Right atrium auricular region (tissue), 2 donors: Measurements from ENCODE around the gene ARHGEF17. TPM values are rescaled to one million over a fixed set of nuclear protein-coding genes. Genes with fewer than 3 reads are reported as not detected.

Source experiments
- DNase-seq: peaks from one replicate; pipeline ENCODE4 v3.0.0-alpha.2; 2019; ENCODE audit warnings: low spot score
- H3K27ac ChIP-seq, 2 donors: fragments of 200-600 bp; sonication (generic); 1 replicate in 1 of 2; 2 replicates in 1 of 2; pipeline ENCODE4 v1.5.1; 2016 to 2019
- H3K27me3 ChIP-seq, 2 donors: fragments of 200-600 bp; sonication (generic); one replicate each; pipeline versions ENCODE4 v1.5.1 to v1.6.0; 2017 to 2019
- H3K36me3 ChIP-seq: fragments of 200-600 bp; sonication (generic); one replicate; pipeline ENCODE4 v1.5.1; 2016
- H3K4me1 ChIP-seq, 2 donors: fragments of 200-600 bp; sonication (generic); one replicate each; pipeline versions ENCODE4 v1.5.1 to v1.6.0; 2017 to 2019
- H3K4me3 ChIP-seq, 2 donors: fragments of 200-600 bp; sonication (generic); 1 replicate in 1 of 2; 2 replicates in 1 of 2; pipeline ENCODE4 v1.5.1; 2017 to 2019; ENCODE audit warnings: mild to moderate bottlenecking in 1 of 2, moderate library complexity in 1 of 2
- H3K9me3 ChIP-seq, 2 donors: fragments of 200-600 bp; sonication (generic); one replicate each; pipeline ENCODE4 v1.5.1; 2019
- CTCF ChIP-seq, 2 donors: fragments of 200-600 bp; sonication (generic); IDR thresholded peaks; one replicate each; pipeline ENCODE4 v1.5.1; 2019; ENCODE audit warnings: antibody characterized with exemption in 2 of 2
- total RNA-seq, 2 donors: library from RNA; depleted of rRNA; stranded (reverse); fragments of >200 nt; gene quantifications; one replicate each; pipeline ENCODE4 v1.1.0, GENCODE V29; 2016

ARHGEF17 gene
- total RNA-seq, 2 donors from 2014 or later = 41.6 to 59.9 TPM

- Histone ChIP-seq H3K4me1 (peaks cover 0 to 84% of the 10 kb centered on the region in 2 donors), H3K36me3 (no peaks in the 10 kb centered on the region), H3K9me3 (no peaks in the 10 kb centered on the region), H3K27me3 (no peaks in the 10 kb centered on the region), H3K27ac (peak overlapping the region in 1 of 2 donors; percentile 49), H3K4me3 (no peak overlapping the region)
- DNase-seq = no peak
- no peak for TF ChIP-seq CTCF (IDR thresholded peaks at IDR 0.05)
Measured at GRCh38 chr11:73380331-73380730, 72.3 kb downstream of the ARHGEF17 start.

GRCh38 chr11:73380897-73381410 lies 72.9 kb downstream of the ARHGEF17 start:
- Histone ChIP-seq H3K27ac (peak overlapping the region in 1 of 2 donors; percentile 41), H3K4me1 (peaks cover 0 to 85% of the 10 kb centered on the region in 2 donors)

GRCh38 chr11:73381589-73381988 lies 73.5 kb downstream of the ARHGEF17 start:
- Histone ChIP-seq H3K27me3 (no peaks in the 10 kb centered on the region), H3K4me1 (peaks cover 0 to 83% of the 10 kb centered on the region in 2 donors), H3K36me3 (no peaks in the 10 kb centered on the region), H3K27ac (peak overlapping the region in 1 of 2 donors; percentile 41), H3K4me3 (no peak overlapping the region), H3K9me3 (no peaks in the 10 kb centered on the region)
- no peak for DNase-seq
- no peak for TF ChIP-seq CTCF (IDR thresholded peaks at IDR 0.05)

More at GRCh38 chr11:73380897-73381410, 72.9 kb downstream of the ARHGEF17 start:
- no peak for TF ChIP-seq CTCF (IDR thresholded peaks at IDR 0.05)
- no peak for DNase-seq
- Histone ChIP-seq H3K9me3 (no peaks in the 10 kb centered on the region), H3K4me3 (no peak overlapping the region), H3K27me3 (no peaks in the 10 kb centered on the region), H3K36me3 (no peaks in the 10 kb centered on the region)

- no peaks in the 10 kb centered on the region for H3K9me3 ChIP-seq
- DNase-seq = no peak
- H3K27ac ChIP-seq = no peak overlapping the region
- no peak for TF ChIP-seq CTCF (IDR thresholded peaks at IDR 0.05)
- H3K27me3 ChIP-seq = no peaks in the 10 kb centered on the region
- no peak overlapping the region for H3K4me3 ChIP-seq
- no peaks in the 10 kb centered on the region for H3K36me3 ChIP-seq
- peaks cover 0 to 77% of the 10 kb centered on the region in 2 donors for H3K4me1 ChIP-seq
Measured at GRCh38 chr11:73382183-73382582, 74.1 kb downstream of the ARHGEF17 start.

GRCh38 chr11:73382747-73383146 lies 74.7 kb downstream of the ARHGEF17 start:
- H3K27me3 ChIP-seq = no peaks in the 10 kb centered on the region
- no peaks in the 10 kb centered on the region for H3K9me3 ChIP-seq
- H3K27ac ChIP-seq = no peak overlapping the region
- H3K4me1 ChIP-seq = peaks cover 0 to 77% of the 10 kb centered on the region in 2 donors
- no peak for TF ChIP-seq CTCF (IDR thresholded peaks at IDR 0.05)
- no peak overlapping the region for H3K4me3 ChIP-seq
- DNase-seq = no peak
- no peaks in the 10 kb centered on the region for H3K36me3 ChIP-seq
